ENCODE results near the gene TCHH.

TCHH gene

GRCh38 chr1:152067929-152068328, 47.3 kb downstream of the TCHH start:
- no peak for DNase-seq (ENCODE audit: low read depth in 3 of 3)

- DNase-seq (ENCODE audit: low read depth in 3 of 3) = no peak
Measured at GRCh38 chr1:152067150-152067549, 48.1 kb downstream of the TCHH start.

GRCh38 chr1:152061952-152062351, 53.3 kb downstream of the TCHH start:
- no peak for DNase-seq (ENCODE audit: low read depth in 3 of 3)
